SW480 (cell line): ENCODE results near the gene MAN1B1.
A peak's percentile ranks its signal among the peaks of the same experiment; 100 is the strongest.

ENCODE experiments used
- DNase-seq: peaks from one replicate; pipeline ENCODE4 v3.0.0-alpha.2; 2016; ENCODE audit warnings: low spot score

The MAN1B1 gene

DNA sequence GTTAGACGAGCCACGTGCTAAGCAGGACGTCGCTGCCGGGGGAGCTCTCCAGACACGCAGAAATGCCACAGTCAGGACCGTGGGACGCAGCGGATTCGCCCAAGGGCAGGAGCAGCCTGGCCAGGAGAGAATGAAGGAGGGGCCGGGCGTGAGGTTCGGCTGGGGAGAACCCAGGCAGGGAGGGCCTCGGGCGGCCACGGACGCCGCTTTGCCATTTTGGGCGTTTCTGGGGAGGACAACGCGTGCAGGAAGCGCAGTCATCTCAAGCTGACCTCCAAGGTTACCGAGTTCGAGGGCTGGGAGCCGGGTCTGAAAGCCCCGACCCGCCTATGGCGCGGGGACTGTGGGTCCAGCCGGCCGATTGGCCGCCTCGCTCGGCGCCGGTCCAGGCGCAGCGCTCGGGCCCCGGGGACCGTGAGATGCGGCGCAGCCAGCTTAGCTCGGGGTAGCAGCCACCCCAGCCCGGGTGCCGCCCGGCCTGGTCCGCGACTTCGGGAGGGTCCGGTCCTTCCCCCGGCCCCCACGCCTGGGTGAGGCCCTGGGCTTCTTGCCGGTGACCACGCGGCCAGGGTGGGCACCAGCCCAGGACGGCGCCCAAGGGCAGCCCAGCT, 760 bp upstream of the MAN1B1 start:
- DNase-seq, result peak; percentile 58

DNA sequence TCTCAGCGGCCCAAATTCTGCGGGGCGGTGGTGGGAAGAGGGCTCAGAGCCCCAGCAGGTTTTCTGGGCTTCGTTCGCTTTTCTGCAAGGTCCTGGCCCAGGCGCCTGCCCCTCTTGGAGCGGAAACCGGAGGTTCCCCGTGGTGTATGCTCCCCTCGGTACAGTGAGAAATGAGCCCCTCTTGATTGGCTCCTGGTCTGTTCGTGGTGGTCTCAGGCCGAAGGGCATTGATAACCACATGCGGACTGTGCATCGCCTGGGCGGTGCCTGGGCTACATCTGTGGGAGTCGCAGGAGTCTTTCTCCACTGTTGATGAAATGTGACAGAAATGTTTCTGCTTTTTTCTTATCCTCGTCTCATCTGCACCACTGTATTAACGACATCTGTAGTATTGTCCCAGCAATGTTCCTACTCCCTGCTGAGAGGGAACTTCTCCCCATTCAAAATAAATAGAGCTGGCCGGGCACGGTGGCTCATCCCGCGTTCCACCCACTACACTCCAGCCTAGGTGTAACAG, 682 bp downstream of the MAN1B1 start:
- DNase-seq, result no peak

DNA sequence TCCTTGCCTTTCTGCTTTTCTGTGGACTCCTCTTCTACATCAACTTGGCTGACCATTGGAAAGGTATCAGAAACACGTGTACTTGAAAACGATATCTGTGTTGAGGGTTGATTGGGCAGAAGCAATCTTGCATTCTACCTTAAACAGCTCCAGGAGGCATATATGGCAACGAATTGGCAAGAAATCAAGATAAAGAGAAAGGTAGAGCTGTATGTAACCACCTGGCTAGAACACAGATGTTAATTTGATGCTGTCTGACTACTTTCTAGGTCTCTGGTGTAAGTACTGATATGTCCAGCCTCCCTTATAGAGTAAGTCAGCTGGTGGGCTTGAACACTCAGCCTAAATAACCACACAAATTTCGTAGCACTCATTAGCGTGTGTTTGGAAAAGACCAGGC, 1.3 kb downstream of the MAN1B1 start:
- DNase-seq, result no peak

DNA sequence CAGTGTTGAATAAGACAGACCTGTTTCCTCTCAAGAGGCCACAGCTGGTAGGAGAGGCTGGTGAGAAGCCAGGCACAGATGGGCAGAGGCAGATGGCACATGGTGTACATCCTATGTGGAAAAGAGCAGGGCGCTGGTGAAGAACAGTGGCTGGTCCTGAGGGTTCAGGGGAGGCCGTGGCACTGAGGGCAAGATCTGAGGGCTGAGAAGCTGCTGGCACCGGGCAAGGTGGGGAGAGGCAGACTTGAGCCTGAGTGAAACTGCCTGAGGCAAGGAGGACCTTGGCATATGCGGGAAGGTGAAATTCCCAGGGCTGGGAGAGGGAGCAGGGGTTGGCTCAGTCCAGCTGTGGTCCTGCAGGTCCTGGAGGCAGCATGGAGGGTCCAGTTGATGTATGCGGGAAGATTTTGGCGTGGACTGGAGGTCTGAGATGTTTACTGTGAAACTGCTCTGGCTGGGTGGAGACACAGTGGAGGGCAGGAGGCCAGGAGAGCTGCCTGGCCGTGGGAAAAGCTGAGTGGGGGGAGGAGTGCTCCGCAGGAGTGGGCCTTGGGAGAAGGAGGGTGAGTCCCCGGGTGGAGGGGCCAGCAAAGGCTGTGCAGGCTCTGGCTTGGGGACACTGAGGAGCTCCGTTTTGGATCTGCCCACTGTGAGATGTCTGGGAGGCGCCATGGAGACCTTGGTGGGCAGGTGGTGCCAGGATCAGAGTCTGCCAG, 2.6 kb downstream of the MAN1B1 start:
- DNase-seq, result no peak

DNA sequence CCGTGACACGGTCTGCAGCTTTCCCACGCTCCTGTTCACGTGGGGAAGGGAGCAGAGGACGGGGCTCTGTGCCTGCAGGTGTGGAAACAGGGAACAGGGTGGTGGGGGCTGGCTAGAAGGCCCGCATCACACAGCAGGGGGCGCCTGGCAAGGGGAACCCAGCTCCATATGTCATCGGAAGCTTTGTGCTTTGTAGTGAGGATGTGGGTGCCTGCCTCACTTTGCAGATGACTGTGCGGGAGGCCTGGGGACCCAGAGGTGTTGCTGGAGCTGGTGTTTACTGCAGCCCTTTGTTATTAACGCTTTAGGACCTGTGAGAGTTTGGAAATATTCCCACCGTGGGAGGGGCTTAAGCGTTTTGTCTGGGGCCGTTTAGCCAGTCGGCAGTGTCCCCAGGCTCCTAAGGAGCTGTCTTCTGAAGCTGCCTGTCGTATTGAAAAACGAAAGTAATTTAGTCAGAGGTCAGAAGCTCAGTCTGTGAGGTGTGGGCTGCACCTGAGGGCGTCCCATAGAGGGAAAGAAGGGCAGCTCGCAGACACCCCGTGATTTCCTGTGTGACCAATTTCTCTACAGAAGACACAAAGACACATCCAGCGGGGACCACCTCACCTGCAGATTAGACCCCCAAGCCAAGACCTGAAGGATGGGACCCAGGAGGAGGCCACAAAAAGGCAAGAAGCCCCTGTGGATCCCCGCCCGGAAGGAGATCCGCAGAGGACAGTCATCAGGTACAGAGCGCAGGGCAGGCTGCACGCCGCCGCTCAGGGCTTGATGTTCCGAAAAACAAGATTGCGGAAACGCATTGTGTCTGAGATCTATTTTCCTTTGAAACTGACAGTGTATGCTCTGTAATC, 9.1 kb downstream of the MAN1B1 start:
- DNase-seq, result no peak

DNA sequence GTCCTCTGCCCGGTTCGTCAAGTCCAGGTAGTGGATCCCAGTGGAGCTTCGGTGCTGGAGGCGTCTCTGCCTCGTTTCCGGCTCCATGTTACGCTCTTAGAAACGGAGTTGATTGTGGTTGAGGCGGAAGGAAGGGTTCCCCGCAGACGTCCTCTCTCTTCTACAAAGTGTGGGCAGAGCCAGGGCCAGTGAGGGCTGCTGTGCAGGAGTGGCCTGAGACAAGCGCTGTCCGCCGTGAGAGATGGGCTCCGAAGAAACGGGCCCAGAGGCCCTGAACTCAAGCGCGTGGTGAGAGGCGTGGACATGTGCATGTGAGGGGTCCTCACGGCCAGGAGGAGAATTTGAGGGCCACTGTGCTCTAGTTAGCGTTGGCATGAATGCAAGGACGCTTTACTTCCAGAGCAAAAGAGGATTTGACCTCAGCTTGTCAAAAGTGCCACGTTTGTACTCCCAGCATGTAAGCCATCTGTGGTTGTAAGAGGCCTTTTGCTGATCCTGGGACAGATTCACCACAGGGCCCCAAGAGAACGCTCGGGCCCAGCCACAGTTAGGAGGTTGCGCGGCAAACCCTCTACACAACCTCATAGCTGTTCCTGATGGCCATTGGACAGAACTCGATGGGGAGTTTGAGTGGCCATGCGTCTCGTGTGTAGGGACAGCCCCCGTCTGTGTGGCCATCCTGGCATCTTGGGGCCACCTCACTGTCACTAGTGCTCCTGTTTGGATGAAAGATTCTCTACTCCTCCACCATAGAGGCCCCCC, 10.2 kb downstream of the MAN1B1 start:
- DNase-seq, result no peak

DNA sequence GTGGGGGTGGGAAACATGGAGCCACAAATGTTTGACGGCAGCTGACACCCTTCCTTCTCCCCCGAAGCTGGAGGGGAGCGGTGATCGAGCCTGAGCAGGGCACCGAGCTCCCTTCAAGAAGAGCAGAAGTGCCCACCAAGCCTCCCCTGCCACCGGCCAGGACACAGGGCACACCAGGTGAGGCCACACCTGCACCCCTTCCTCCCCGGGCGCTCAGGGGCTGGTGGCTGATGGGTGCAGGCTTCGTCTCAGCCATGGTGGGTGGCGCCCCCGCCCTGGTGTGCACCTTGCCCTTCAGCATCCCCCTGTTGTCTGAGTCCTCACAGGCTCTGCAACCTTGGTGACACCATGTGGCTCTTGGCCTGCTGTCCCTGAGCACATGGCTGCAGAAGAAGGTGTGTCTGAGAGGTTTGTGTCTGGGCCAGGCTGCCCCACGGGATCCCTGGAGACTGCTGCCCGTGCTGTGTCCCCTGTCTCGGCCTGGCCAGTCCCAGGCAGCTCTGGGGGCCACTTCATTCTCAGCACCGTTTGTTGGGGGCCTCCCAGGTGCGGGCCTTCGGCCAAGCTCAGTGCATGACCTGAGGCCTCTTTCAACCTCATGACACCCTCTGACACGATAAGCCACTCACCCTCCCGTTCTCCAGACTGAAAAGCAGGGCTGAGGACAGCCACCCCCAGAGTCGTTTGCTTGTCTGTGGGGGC, 11.1 kb downstream of the MAN1B1 start:
- DNase-seq, result no peak

DNA sequence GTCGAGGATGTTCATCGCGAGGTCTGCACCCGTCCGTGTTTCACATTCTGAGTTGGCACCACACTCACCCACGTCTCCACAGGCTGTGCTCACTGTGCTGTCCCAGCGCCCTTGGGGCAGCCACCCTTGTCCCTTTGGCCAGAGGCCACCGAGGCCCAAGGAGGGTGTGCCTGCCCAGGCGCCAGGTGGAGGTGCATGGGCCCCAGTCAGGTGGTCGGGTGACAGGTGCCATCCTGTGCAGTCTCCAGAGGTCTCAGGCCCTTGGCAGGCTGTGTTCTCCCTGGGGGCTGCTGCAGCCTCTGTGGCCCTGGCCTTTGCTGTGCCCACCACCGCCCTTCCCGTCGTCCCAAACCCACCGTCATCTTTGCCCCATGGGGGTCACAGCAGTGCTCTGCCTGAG, 12.4 kb downstream of the MAN1B1 start:
- DNase-seq, result no peak

DNA sequence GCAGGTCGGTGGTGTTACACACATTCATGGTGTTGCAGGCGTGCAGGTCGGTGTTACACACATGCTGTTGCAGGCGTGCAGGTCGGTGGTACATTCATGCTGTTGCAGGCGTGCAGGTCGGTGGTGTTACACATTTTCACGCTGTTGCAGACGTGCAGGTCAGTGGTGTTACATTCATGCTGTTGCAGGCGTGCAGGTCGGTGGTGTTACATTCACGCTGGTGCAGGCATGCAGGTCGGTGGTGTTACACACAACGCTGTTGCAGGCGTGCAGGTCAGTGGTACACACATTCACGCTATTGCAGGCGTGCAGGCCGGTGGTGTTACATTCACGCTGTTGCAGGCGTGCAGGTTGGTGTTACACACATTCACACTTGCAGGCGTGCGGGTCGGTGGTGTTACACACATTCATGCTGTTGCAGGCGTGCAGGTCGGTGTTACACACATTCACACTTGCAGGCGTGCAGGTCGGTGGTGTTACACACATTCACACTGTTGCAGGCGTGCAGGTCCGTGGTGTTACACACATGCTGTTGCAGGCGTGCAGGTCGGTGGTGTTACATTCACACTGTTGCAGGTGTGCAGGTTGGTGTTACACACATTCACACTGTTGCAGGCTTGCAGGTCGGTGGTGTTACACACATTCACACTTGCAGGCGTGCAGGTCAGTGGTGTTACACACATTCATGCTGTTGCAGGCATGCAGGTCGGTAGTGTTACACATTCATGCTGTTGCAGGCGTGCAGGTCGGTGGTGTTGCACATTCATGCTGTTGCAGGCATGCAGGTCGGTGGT, 16.6 kb downstream of the MAN1B1 start:
- no peak for DNase-seq

DNA sequence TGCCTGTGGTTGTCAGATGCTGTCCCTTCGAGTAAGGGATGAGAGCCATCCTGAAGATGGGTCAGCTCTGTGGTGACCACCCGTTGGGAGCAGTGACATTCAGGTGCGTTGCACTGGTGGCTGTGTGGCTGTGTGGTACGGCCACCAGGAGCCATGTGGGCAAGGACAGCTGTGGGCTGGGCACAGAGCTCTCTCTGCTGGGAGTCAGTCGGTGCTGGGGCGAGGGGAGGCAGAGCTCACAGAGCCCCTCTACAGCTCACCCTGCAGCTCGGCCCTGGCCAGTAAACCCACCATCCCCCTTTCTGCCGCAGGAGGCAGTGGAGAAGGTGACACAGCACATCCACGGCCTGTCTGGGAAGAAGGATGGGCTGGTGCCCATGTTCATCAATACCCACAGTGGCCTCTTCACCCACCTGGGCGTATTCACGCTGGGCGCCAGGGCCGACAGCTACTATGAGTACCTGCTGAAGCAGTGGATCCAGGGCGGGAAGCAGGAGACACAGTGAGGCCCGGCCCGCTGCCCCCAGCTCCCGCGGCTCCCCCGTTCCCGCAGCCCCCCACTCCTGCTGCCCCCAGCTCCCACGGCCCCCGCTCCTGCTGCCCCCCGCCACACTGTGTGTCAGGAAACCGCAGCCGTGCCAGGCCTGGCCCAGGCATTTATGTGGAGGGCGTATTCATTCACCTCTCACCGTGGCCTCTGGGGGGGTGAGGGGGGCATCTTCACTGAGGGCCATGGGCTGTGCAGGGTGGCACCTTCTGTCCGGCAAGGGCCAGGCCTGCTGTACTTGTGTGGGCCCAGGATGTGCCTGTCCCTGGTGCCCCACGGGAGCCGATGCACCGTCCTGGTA, 19.3 kb downstream of the MAN1B1 start:
- no peak for DNase-seq

DNA sequence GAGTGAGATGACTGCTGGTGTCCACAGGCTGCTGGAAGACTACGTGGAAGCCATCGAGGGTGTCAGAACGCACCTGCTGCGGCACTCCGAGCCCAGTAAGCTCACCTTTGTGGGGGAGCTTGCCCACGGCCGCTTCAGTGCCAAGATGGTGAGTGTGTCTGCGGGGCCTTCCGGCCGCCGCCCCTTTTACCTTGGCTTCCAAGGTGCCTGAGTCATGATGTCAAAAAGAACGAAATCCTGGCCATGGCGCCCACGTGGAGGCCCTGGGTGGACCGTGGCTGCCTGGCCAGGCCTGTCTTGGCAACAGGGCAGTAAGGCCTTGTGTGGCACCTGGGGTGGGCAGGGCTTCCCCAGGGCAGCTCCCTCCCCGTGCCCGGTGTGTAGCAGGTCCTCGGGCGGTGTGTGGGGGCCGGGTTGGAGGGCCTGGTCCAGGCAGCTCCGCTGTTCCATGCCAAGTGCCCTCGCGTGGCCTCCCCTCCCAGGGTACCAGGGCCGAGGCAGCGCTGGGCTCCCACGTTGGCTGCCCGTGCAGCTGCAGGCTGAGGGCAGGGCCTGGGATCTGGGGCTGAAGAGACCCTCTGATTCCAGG, 20.0 kb downstream of the MAN1B1 start:
- no peak for DNase-seq

DNA sequence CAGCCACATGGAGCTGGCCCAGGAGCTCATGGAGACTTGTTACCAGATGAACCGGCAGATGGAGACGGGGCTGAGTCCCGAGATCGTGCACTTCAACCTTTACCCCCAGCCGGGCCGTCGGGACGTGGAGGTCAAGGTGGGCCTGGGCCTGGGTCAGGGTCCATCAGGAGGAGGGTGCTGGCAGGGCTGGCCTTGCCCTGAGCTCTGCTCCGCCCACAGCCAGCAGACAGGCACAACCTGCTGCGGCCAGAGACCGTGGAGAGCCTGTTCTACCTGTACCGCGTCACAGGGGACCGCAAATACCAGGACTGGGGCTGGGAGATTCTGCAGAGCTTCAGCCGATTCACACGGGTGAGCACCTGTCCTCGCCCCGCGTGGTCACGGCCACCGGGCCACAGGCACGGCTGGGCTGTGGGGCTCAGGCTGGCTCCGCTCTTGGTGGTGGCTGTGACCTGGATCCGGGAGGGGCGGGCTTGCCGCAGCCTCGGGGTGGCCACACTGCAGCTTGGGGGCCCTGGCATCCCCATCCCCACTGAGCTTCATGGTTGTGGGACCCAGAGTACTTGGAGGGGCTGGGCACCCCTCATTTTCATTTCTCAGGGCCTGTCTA, 20.6 kb downstream of the MAN1B1 start:
- DNase-seq, result no peak

DNA sequence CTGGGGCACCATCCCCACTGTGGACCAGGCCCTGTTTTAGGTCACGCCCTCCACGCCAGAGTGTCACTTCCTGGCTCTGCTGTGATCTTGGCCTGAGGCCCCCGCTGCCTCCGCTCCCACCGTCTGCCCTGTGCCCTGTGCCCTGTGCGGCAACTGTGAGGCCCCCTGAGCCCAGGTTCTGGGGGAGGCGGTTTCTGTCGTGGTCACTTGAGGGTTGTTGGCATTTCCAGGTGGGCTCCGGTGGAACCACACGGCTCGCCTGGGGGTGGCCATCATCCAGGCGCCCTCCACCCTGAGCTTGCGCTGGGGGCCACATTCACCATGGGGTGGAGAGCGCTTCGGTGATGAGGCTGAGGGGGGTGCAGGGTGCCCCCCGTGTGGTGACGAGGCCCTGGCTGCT, 21.2 kb downstream of the MAN1B1 start:
- DNase-seq, result no peak

DNA sequence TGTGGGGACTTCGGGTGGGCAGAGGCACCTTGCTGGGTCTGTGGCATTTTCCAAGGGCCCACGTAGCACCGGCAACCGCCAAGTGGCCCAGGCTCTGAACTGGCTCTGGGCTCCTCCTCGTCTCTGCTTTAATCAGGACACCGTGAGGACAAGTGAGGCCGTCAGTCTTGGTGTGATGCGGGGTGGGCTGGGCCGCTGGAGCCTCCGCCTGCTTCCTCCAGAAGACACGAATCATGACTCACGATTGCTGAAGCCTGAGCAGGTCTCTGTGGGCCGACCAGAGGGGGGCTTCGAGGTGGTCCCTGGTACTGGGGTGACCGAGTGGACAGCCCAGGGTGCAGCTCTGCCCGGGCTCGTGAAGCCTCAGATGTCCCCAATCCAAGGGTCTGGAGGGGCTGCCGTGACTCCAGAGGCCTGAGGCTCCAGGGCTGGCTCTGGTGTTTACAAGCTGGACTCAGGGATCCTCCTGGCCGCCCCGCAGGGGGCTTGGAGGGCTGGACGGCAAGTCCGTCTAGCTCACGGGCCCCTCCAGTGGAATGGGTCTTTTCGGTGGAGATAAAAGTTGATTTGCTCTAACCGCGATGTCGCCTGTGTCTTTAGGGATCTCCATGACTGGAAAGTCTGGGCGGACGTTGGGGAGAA, 21.9 kb downstream of the MAN1B1 start:
- DNase-seq, result no peak

DNA sequence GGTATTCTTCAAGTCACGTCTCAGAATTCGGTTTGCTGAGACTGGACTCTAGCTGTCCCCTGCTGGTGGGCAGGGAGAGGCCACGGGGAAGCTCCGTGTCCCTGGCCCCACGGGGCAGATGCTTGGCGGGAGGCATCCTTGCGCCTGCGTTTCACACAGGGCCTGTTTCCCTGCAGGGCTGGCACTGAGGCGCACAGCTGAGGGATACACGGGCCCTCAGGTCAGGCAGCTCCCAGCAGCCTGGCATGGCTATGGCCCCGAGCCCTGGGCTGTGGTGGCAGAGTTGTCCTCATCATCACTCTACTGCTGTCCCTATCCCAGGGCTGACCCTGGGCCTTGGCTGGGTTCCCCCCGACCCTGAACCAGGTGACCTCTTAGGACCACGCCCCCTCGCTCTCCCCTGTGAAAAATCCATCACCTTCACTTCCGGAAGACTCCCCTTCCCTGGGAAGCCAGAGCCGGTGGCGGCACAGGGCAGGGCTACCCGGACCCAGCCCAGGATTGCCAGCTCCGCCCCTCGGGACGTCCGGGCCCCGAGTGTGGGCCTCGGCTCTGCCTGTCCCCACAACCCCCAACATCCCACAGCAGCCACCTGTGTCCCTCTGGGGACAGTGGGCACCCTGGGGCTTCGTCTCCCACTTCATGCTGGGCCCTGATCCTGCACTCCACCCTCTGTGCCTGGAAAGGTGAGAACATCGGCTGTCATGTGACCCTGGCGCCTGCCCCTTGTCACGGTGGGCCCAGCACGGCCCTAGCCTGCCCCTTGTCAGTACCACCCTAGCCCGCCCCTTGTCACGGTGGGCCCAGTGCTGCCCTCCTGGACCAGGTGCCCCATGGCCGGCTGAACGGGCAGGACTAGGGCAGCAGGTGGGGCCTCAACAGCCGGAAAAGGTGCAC, 22.7 kb downstream of the MAN1B1 start:
- DNase-seq, result no peak

DNA sequence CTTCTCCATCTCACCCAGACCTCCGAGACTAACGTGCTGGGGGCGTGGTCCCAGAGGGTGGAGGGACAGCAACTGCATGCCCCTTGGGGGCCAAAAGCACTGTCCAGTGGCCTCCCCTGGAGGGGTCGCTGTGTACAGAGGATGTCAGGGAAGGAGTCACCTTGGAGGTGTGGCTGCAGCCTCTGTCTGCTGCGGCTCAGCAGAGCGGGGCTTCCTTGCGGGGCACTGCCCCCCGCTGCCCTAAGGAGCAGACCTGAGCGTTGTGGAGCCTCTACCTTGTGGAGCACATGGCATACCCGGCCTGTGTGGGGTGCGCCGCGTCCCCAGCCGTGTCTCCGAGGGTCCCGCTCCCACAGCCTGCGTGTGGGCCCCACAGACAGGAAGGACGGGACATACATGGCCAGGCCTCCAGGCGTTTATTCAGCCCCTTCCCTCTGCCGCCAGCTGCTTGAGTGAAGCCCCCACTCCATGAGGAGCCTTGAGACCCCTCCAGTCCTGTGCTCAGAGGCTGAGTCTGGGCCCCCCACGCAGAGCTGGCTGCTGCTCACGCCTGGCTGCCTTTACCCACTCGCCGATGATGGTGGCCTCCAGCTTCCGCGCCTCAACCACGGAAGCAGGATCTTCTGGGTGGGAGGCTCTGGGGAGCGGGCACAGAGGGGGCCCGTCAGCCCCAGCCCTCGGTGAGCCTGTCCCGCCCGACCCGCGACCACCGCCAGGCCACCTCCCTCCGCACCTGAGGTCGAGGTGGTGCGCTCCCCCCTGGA, 23.5 kb downstream of the MAN1B1 start:
- DNase-seq, result no peak
